GM12891 (cell line): ENCODE data around the gene DDX10.

ENCODE experiments used
- POLR2A ChIP-seq: IDR thresholded peaks from 2 replicates; pipeline ENCODE4 v1.6.1; 2011; ENCODE audit warnings: low read depth, low read length, control low read depth
- POLR2AphosphoS5 ChIP-seq: IDR thresholded peaks from 2 replicates; pipeline ENCODE4 v1.6.1; 2011; ENCODE audit warnings: low read depth, low read length, control low read depth
- SPI1 ChIP-seq: IDR thresholded peaks from 2 replicates; pipeline ENCODE4 v1.6.1; 2011; ENCODE audit warnings: low read depth, low read length, control low read depth
- TAF1 ChIP-seq: IDR thresholded peaks from 2 replicates; pipeline ENCODE4 v1.6.1; 2011; ENCODE audit warnings: low read depth, low read length, control low read depth

DNA sequence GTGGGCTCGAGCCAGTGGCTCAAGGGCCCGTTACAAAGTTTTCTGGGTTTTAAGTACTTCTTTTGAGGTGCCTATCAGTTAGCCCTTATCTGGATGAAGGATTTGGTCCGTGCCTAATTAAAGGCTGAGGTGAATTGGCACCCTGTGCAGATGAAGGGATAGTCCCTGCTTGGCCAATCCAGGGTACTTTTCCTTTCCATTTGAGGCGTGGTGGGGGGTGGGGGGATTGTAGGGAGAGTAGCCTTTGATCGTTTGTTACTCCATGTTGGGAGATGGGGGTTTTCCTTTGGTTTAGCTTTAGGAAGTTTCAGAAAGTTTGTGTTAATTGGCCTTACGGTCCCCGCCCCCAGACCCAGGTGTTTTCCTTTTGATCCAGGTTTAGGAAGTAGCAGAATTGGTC, 170.8 kb downstream of the DDX10 start:
- no peak for TF ChIP-seq POLR2A
- no peak for TF ChIP-seq POLR2AphosphoS5
- no peak for TF ChIP-seq TAF1
- TF ChIP-seq SPI1, result no peak
